ENCODE measurements around the gene CANT1.

GRCh38 chr17:78990349-78991016 lies 19.1 kb downstream of the CANT1 start:
- TF ChIP-seq POLR2A (IDR thresholded peaks at IDR 0.05), result no peak
- TF ChIP-seq CTCF (IDR thresholded peaks at IDR 0.05), result no peak
